Kidney epithelial cell (primary cell): ENCODE results near the gene LRTM1. TPM values are rescaled to one million over a fixed set of nuclear protein-coding genes. Genes with fewer than 3 reads are reported as not detected.

ENCODE experiments used
- DNase-seq: peaks from one replicate; pipeline ENCODE4 v3.0.0-alpha.2; 2010; ENCODE audit warnings: low read depth
- H3K27me3 ChIP-seq: 2 replicates; pipeline ENCODE4 v1.6.0; 2011; ENCODE audit warnings: low read length; ENCODE audit not compliant: control insufficient read depth, insufficient read depth
- H3K36me3 ChIP-seq: 2 replicates; pipeline ENCODE4 v1.5.1; 2011; ENCODE audit warnings: low read length; ENCODE audit not compliant: control insufficient read depth, insufficient read depth
- H3K4me3 ChIP-seq: 2 replicates; pipeline ENCODE4 v1.5.1; 2011; ENCODE audit warnings: low read depth, mild to moderate bottlenecking, control low read depth, low read length
- total RNA-seq: library from RNA; depleted of rRNA; stranded (reverse); fragments of >200 nt; gene quantifications from 2 replicates; pipeline ENCODE4 v1.2.3, GENCODE V29; 2015
- TF ChIP-seq, protein P1 (sequence below): IDR thresholded peaks from 2 replicates; pipeline ENCODE4 v1.5.1; 2011; ENCODE audit warnings: mild to moderate bottlenecking, moderate library complexity, low read length, control low read depth, inconsistent platforms; ENCODE audit not compliant: insufficient read depth, poor library complexity, severe bottlenecking

The LRTM1 gene
- total RNA-seq, 1 donor from 2014 or later, result not detected

DNA sequence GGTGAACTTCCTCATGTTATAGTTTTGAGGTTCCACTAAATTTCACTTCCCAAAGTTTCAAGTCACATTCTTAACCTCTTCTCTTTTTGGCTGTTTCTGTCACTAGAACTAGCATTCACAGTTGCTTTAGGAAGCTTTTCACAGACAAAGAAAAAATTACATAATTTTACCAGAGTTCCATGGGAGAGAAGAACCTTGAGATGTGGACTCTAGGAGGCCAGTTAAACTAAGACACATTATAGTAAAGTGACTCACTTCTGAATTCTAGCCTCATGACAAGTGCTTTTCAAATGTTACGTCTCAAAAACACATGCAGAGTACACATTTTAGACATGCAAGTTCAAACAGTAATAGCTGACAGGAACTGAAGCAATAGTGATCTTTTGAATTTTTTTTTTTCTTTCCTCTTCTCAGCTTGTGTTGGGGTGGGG is 39.9 kb upstream of the LRTM1 start:
- Histone ChIP-seq H3K27me3 (no peaks in the 10 kb centered on the region), H3K36me3 (no peaks in the 10 kb centered on the region), H3K4me3 (no peak overlapping the region)
- DNase-seq, result no peak
- TF ChIP-seq, protein P1, sequence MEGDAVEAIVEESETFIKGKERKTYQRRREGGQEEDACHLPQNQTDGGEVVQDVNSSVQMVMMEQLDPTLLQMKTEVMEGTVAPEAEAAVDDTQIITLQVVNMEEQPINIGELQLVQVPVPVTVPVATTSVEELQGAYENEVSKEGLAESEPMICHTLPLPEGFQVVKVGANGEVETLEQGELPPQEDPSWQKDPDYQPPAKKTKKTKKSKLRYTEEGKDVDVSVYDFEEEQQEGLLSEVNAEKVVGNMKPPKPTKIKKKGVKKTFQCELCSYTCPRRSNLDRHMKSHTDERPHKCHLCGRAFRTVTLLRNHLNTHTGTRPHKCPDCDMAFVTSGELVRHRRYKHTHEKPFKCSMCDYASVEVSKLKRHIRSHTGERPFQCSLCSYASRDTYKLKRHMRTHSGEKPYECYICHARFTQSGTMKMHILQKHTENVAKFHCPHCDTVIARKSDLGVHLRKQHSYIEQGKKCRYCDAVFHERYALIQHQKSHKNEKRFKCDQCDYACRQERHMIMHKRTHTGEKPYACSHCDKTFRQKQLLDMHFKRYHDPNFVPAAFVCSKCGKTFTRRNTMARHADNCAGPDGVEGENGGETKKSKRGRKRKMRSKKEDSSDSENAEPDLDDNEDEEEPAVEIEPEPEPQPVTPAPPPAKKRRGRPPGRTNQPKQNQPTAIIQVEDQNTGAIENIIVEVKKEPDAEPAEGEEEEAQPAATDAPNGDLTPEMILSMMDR, result no peak

DNA sequence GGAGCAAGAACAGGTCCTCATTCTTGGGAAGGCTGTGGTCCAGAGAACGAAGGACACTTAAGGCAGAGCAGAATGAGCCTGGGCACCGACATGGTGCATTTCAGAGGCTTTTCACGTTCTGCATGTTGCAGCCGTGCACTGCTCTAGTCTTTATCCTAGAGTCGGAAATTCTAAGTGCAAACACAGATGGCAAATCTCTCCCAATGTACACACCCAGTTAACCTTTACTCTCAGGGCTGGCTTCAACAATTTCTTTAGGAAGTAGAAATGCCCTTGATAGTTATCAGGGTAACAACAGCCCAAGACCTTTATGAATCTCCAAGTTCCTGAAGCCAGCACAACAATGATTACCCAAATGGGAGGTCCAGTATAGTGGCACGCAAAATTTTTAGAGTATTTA is 39.1 kb upstream of the LRTM1 start:
- TF ChIP-seq, protein P1, result no peak
- DNase-seq, result no peak
- Histone ChIP-seq H3K4me3 (no peak overlapping the region), H3K36me3 (no peaks in the 10 kb centered on the region), H3K27me3 (no peaks in the 10 kb centered on the region)

DNA sequence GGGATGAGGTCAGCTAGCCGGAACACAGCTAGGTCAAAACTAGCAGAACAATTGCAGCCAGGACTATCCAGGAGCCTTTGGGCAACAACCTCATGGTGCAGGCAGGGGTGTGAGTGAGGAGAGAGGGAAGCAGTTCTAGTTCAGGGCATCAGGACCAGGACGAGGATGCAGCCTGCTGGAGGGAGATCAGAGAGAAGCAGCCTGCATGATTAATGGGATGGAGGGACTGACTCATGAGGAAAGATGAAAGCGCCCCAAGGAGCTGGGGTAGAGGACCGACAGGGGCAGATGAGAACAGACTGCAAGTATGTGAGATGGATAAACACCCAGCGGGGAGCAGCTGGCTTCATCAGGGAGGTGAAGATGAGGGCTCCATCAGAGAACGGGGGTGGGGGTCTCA is 37.9 kb upstream of the LRTM1 start:
- Histone ChIP-seq H3K36me3 (no peaks in the 10 kb centered on the region), H3K27me3 (no peaks in the 10 kb centered on the region), H3K4me3 (no peak overlapping the region)
- DNase-seq, result no peak
- TF ChIP-seq, protein P1, result no peak

DNA sequence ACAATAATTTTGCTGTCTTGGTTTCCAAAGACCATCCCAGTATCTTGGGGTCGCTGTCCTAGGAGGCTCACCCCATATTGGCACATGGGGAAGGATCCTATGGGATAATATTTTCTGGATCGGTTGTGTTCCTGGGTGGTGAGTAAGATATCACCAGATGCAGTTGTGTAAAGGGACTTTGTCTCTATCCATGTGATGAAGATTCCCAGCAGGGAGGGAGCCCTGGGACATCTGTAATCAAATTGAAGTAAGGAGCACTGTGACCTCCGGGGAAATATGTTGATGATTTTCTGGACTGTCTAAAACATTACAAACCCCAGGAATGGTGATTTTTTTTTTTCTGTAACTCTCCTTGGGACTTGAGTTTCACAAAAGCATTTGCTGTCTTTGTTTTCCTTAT is 36.2 kb upstream of the LRTM1 start:
- no peak for DNase-seq
- H3K27me3 ChIP-seq, result no peaks in the 10 kb centered on the region
- no peaks in the 10 kb centered on the region for H3K36me3 ChIP-seq
- H3K4me3 ChIP-seq, result no peak overlapping the region
- TF ChIP-seq, protein P1, result no peak

DNA sequence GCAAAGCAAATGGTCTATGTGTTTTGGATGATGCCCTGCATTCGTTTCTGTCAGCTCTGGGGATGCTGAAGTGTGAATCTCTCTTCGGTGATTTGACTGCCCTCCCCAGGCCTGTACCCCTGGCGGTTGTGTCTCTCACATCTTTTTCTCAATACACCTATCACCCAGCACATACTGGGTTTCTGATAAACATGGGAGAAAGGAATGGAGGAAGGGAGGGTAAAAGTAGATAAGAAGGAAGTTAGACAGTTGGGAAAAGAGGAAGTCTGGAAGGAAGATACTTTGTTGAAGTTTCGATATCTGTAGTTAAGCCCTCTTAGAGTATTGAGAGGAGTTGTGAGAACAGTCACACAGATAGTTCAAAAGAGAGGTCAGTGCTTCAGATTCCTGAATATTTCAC is 35.8 kb upstream of the LRTM1 start:
- no peak overlapping the region for H3K4me3 ChIP-seq
- H3K36me3 ChIP-seq, result no peaks in the 10 kb centered on the region
- no peaks in the 10 kb centered on the region for H3K27me3 ChIP-seq
- TF ChIP-seq, protein P1, result no peak
- DNase-seq, result no peak

DNA sequence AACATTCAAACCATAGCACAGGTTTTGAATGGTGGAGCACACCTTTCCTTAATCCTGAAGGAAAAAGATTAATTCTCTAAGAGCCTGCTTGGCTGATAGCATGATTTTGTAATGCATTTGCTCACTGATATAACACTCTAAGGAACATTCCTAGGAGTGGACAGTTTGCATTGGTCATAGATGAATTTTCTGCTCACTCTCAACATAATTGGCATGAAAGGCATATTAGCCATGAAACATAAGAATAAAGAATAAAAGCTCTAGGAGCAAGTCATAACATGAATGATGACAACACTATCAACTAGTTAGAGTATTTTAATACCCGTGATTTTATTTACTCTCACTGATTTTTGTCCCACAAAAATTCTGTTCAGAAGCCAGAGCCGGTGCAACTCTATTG is 34.3 kb upstream of the LRTM1 start:
- Histone ChIP-seq H3K36me3 (no peaks in the 10 kb centered on the region), H3K27me3 (no peaks in the 10 kb centered on the region), H3K4me3 (no peak overlapping the region)
- TF ChIP-seq, protein P1, result no peak
- DNase-seq, result no peak
